GM18526 (cell line): ENCODE data around the gene KCNQ1OT1.

ENCODE experiments used
- POLR2A ChIP-seq: IDR thresholded peaks from 3 replicates; pipeline ENCODE4 v1.6.1; 2011; ENCODE audit not compliant: insufficient read length; ENCODE audit errors: extremely low read depth

The KCNQ1OT1 gene

DNA sequence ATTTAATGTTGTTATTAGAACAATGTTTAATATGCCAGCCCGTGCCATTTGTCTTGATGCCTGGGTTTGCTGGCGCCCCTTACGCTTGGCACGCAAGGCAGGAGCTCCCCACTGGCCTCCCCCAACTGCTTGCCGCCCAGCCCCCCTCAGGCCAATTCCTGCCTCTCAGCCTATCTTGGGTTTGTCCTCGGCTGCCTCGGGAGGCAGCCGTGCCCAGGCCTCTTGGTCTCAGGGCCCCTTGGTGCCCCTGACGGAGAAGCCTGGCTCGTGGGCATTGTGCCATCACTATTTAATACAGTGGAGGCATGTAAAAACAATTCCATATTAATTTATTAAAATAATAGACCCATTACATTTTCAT is 119.8 kb downstream of the KCNQ1OT1 start:
- TF ChIP-seq POLR2A: no peak

DNA sequence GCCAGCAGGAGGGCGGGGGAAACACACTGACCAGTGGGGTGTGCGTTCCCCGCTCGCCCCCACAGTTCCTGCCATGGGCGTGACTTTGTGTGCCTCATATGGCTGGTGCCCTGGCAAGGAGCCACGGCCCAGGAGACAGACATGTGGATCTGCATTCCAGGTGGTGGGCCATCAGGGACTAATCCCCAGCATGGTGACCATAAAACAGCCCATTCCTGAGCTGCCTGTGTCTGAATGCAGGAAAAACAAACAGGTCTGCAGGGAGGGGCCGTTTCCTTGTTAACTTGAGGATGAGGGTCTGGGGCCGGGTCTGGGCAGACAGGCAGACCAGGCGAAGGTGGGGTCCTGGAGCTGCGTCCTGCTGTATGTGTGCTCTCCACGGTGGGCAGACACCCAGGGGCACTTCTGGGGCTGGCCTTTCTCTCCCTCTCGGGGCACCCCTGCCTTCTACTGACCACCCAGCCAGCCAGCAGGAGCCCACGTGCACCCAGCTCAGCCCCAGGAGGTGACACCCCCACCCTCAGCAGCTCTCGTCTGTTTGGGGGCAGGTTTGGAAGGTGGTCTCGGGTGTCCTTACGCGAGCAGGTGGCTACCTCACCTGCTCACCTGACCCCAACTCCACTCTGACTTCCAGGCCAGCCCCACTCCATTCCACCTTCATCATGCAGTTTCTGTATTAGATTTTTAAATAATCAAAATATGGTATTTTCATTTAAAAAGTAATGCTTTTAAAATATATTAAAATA is 120.3 kb downstream of the KCNQ1OT1 start:
- no peak for TF ChIP-seq POLR2A

DNA sequence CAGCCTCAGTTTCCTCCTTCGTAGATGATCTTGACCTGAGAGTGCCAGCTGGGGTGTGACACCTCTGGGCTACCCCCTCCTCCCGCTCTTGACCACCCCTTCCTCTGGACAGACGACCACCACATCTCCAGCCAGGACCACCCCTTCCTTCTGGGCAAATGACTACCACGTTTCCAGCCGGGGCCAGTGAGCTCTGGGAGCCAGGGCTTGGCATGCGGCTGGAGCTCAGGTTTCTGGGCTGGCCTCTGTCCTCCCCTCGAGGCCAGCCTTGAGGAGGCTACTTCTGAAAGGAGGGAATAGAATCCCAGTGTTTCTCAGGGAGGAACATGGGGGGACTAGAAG is 120.9 kb downstream of the KCNQ1OT1 start:
- no peak for TF ChIP-seq POLR2A

GRCh38 chr11:2577991-2578928 is 121.5 kb downstream of the KCNQ1OT1 start:
- no peak for TF ChIP-seq POLR2A

GRCh38 chr11:2577031-2577990 is 122.5 kb downstream of the KCNQ1OT1 start:
- TF ChIP-seq POLR2A: no peak

- no peak for TF ChIP-seq POLR2A
Measured at GRCh38 chr11:2576549-2576948, 123.2 kb downstream of the KCNQ1OT1 start.

- no peak for TF ChIP-seq POLR2A
Measured at GRCh38 chr11:2576111-2576510, 123.7 kb downstream of the KCNQ1OT1 start.

GRCh38 chr11:2575591-2576051 is 124.2 kb downstream of the KCNQ1OT1 start:
- no peak for TF ChIP-seq POLR2A

DNA sequence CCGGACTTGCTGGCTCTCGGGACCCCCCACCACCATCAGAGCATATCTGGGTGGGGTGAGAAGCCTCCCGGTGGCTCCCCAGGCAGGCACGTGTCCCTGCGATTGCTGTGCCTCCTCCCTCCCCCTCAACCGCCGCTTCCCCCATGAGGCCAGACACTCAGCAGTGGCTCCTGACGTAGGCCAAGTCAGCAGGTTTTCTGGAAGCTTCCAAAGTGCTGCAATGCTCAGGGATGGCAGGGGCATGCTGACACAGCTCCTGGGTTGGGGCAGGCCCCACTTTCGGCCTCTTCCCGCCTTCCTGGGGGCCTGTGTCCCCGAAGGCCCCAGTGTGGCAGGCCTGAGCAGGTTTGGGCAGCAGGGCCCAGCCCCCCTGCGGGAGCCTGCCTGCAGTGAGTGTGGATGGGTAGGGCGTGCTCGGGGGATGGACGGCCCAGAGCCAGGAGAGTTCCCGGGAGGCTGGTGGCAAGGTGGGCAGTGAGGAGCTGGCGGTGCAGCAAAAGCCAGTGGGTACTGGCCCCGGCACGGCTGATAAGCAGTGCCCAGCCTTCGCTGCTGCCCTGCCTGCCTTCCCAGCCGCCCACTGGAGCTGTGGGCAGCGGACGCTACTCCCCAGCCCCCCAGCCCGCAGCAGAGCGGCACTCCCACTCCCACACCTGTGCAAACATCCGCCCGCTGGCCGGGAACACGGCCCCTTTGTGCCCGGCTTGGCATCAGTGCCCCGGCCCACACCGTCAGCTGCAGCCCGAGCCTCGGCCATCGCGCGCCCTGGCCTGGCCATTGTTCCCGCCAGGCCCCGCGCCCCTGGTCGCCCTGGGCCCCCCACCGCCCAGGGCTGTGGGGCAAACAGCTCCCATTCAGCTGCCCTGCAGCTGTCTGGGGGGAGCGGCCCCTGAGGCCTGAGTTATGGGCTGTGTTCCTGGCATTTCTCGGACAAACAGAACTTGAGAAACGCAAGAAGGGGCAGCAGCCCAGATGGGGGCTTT is 125.0 kb downstream of the KCNQ1OT1 start:
- no peak for TF ChIP-seq POLR2A

- no peak for TF ChIP-seq POLR2A
Measured at GRCh38 chr11:2574043-2574552, 125.7 kb downstream of the KCNQ1OT1 start.

DNA sequence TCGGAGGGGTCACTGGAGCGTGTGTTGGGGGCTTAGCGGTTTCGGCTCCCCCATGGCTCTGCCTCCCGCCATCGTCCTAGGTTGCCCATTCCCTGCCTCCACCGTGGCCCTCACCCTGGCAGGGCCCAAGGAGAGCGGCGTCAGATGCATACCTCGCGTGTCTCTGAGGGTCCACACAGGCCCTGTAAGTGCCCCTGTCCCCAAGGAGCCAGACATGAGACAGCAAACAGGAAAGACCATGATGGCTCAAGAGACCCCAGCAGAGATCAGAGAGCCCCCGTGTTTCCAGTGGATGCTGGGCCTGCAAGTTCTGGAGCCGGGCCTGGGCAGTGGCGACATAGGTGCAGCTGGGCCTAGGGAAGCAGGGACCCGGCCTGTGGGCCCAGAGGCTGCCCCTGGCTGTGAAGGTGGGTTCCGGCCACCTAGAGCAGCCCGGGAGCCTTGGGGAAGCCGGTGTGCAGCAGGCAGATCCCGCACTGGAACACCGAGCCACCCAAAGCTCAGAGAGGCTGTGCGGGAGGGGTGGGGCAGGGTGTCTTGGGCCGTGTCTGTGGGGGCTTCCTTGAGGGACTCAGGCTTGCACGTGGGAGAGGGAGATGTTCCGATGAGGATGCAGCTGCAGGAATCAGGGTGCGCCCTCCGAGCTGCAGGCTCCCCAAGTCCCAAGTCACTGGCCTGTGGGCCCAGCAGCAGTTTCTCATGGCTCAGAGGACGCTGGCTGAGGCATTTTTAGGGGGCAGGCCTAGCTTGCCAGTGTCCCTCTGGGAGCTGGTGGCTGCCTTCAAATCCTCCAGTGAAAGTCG is 126.4 kb downstream of the KCNQ1OT1 start:
- no peak for TF ChIP-seq POLR2A

- TF ChIP-seq POLR2A: no peak
Measured at GRCh38 chr11:2572491-2573239, 127.1 kb downstream of the KCNQ1OT1 start.
